T-cell (primary cell): ENCODE results near the gene VMAC. TPM values are rescaled to one million over a fixed set of nuclear protein-coding genes. Genes with fewer than 3 reads are reported as not detected.
A peak's percentile ranks its signal among the peaks of the same experiment; 100 is the strongest.

ENCODE experiments used
- ATAC-seq, 4 experiments: fragments of 200-7000 bp in 3 of 4; fragments of 150-1000 bp in 1 of 4; cut with Tn5 transposase; replicated peaks in 1 of 4; 1 replicate in 3 of 4; 2 replicates in 1 of 4; pipeline ENCODE4 v1.10.0; 2021; ENCODE audit warnings: moderate library complexity in 3 of 4, mild to moderate bottlenecking in 2 of 4, moderate number of reproducible peaks in 1 of 4
- CTCF ChIA-PET, 2 donors: fragments of 300-600 bp; sonication (Branson Sonifier 250); formaldehyde crosslinking; loops; one replicate each; lab custom pipeline; 2022; ENCODE audit warnings: antibody characterized with exemption in 2 of 2; lab: Charles Lee
- POLR2A ChIA-PET, 2 donors: fragments of 300-600 bp; sonication (Branson Sonifier 250); formaldehyde crosslinking; loops; one replicate each; lab custom pipeline; 2022; ENCODE audit warnings: antibody characterized with exemption in 2 of 2; lab: Charles Lee
- DNase-seq, 35 experiments: peaks; one replicate each; pipeline versions ENCODE4 v3.0.0 to v3.0.0-alpha.2; 2013 to 2023
- H3K27ac ChIP-seq: one replicate; pipeline ENCODE4 v1.5.1; 2013; ENCODE audit warnings: low read length
- H3K27me3 ChIP-seq, 2 experiments: replicated peaks in 1 of 2; 1 replicate in 1 of 2; 2 replicates in 1 of 2; pipeline versions ENCODE4 v1.6.1 to v1.7.0; 2013; ENCODE audit warnings: low read length in 1 of 2, mixed read lengths in 1 of 2; ENCODE audit not compliant: control insufficient read depth in 2 of 2, insufficient read depth in 2 of 2; ENCODE audit errors: extremely low read depth in 1 of 2
- H3K36me3 ChIP-seq, 2 donors: 1 replicate in 1 of 2; 2 replicates in 1 of 2; pipeline versions ENCODE4 v1.6.1 to v1.7.0; 2013; ENCODE audit warnings: low read length in 1 of 2; ENCODE audit not compliant: control insufficient read depth in 2 of 2, insufficient read depth in 1 of 2; ENCODE audit errors: extremely low read depth in 1 of 2
- H3K4me1 ChIP-seq, 2 experiments: 1 replicate in 1 of 2; 2 replicates in 1 of 2; pipeline versions ENCODE4 v1.6.1 to v1.7.0; 2013; ENCODE audit warnings: low read length in 2 of 2, mixed read lengths in 1 of 2; ENCODE audit not compliant: insufficient read depth in 2 of 2, control insufficient read depth in 1 of 2; ENCODE audit errors: extremely low read depth in 1 of 2
- H3K4me3 ChIP-seq, 2 donors: 1 replicate in 1 of 2; 2 replicates in 1 of 2; pipeline versions ENCODE4 v1.5.1 to v1.7.0; 2013; ENCODE audit warnings: mild to moderate bottlenecking in 2 of 2, low read length in 1 of 2, moderate library complexity in 1 of 2; ENCODE audit not compliant: control insufficient read depth in 1 of 2; ENCODE audit errors: extremely low read depth in 1 of 2
- H3K9me3 ChIP-seq: 2 replicates; pipeline ENCODE4 v1.7.0; 2013
- H3K27ac Mint-ChIP-seq, 2 donors: one replicate each; pipeline ENCODE4 v1.8.0; 2020 to 2021; ENCODE audit warnings: mild to moderate bottlenecking in 2 of 2, mixed read lengths in 2 of 2
- H3K27me3 Mint-ChIP-seq, 2 donors: one replicate each; pipeline ENCODE4 v1.8.0; 2021 to 2022; ENCODE audit warnings: mixed read lengths in 2 of 2
- H3K36me3 Mint-ChIP-seq: one replicate; pipeline ENCODE4 v1.8.0; 2021; ENCODE audit warnings: mixed read lengths
- H3K4me1 Mint-ChIP-seq, 3 donors: one replicate each; pipeline ENCODE4 v1.8.0; 2020 to 2022; ENCODE audit warnings: mixed read lengths in 3 of 3, mild to moderate bottlenecking in 1 of 3
- H3K4me3 Mint-ChIP-seq, 3 donors: one replicate each; pipeline ENCODE4 v1.8.0; 2020 to 2022; ENCODE audit warnings: mild to moderate bottlenecking in 3 of 3, mixed read lengths in 3 of 3, moderate library complexity in 3 of 3
- H3K9me3 Mint-ChIP-seq, 3 donors: one replicate each; pipeline ENCODE4 v1.8.0; 2020 to 2022; ENCODE audit warnings: mixed read lengths in 3 of 3
- WGBS: methylation state at CpG from one replicate; pipeline ENCODE4 v1.1.5; 2013; ENCODE audit warnings: missing lambda C conversion rate; ENCODE audit not compliant: insufficient coverage; 5-methylcytosine and 5-hydroxymethylcytosine counted together
- total RNA-seq, 35 experiments: library from RNA in 6 of 35; stranded (reverse) in 6 of 35; fragments of 120-200 nt in 1 of 35; gene quantifications; one replicate each; pipeline versions ENCODE4 v1.2.1 to v1.2.4 and lab custom pipeline; 2013 to 2026

Gene VMAC
- total RNA-seq, 5 donors from 2014 or later (not counting 1 experiment from before 2014, with no cell fraction given) = 23.8 to 35.9 (median 30.9) TPM

GRCh38 chr19:5891938-5892771, 12.5 kb upstream of the VMAC start:
- peaks cover 0 to 32% of the 10 kb centered on the region in 2 experiments for H3K27me3 ChIP-seq
- WGBS = 15% methylated on average over 40 of the region's 48 CpGs
- POLR2A ChIA-PET = interaction anchor here in 1 of 2 donors (0.6 kb wide), 1 partner anchor 32 kb away, joined by 3 read pairs; no protein-coding TSS in a partner anchor
- peaks cover 8 to 21% of the 10 kb centered on the region in 2 donors for H3K36me3 ChIP-seq
- no peaks in the 10 kb centered on the region for H3K9me3 ChIP-seq
- Mint-ChIP-seq H3K27ac (no peak overlapping the region), H3K9me3 (no peaks in the 10 kb centered on the region), H3K4me1 (peaks cover 3 to 8% (median 4%) of the 10 kb centered on the region in 3 donors), H3K4me3 (no peak overlapping the region), H3K27me3 (peaks cover 6 to 9% of the 10 kb centered on the region in 2 donors), H3K36me3 (peaks cover 3% of the 10 kb centered on the region)
- no peak overlapping the region for H3K27ac ChIP-seq
- DNase-seq (peak in 1 of 35 experiments; percentile 21), ATAC-seq (peak in 3 of 4 experiments; percentile 47 to 52 (median 51))
- CTCF ChIA-PET = no interaction called here
- H3K4me3 ChIP-seq = no peak overlapping the region
- peaks cover 0 to 11% of the 10 kb centered on the region in 2 experiments for H3K4me1 ChIP-seq

DNA sequence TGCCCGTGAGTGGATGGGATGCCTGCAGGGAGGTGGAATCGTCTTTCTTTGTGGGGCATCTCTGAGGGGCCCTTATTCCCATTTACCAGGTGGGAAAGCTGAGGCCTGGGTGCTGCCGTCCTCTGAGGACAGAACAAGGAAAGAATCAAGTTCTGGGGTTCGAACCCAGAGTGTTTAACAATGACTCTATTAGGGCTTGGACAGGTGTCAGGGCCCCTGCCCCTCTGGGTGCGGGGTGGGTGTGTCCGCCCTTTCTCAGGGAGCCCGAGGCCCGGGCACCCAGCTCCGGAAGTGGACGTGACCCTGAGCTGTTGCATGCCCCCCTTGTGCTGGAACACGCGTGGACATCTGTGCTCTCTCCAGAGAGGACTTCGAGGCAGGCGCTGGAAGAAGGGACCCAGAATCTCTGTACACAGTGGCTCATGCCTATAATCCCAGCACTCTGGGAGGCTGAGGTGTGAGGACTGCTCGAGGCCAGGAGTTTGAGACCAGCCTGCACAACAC, 11.8 kb upstream of the VMAC start:
- peaks cover 0 to 32% of the 10 kb centered on the region in 2 experiments for H3K27me3 ChIP-seq
- DNase-seq = no peak
- H3K9me3 Mint-ChIP-seq = no peaks in the 10 kb centered on the region
- 71% methylated on average over 13 of the region's 15 CpGs for WGBS
- ChIA-PET POLR2A (interaction anchor here in 1 of 2 donors (0.6 kb wide), 1 partner anchor 33 kb away, joined by 3 read pairs; no protein-coding TSS in a partner anchor), CTCF (no interaction called here)
- no peak overlapping the region for H3K4me3 ChIP-seq
- H3K9me3 ChIP-seq = no peaks in the 10 kb centered on the region
- H3K4me1 ChIP-seq = peaks cover 0 to 11% of the 10 kb centered on the region in 2 experiments
- no peak overlapping the region for H3K27ac Mint-ChIP-seq
- peaks cover 3 to 8% (median 4%) of the 10 kb centered on the region in 3 donors for H3K4me1 Mint-ChIP-seq
- peaks cover 8 to 21% of the 10 kb centered on the region in 2 donors for H3K36me3 ChIP-seq
- H3K4me3 Mint-ChIP-seq = no peak overlapping the region
- no peak for ATAC-seq
- peaks cover 3% of the 10 kb centered on the region for H3K36me3 Mint-ChIP-seq
- peaks cover 6 to 9% of the 10 kb centered on the region in 2 donors for H3K27me3 Mint-ChIP-seq
- no peak overlapping the region for H3K27ac ChIP-seq

GRCh38 chr19:5893296-5893903, 11.3 kb upstream of the VMAC start:
- H3K4me3 Mint-ChIP-seq = no peak overlapping the region
- peaks cover 3% of the 10 kb centered on the region for H3K36me3 Mint-ChIP-seq
- no peak for ATAC-seq
- H3K27me3 Mint-ChIP-seq = peaks cover 6% of the 10 kb centered on the region in 2 donors
- H3K27me3 ChIP-seq = peaks cover 0 to 32% of the 10 kb centered on the region in 2 experiments
- no peak overlapping the region for H3K27ac ChIP-seq
- 92% methylated on average over 11 of the region's 13 CpGs for WGBS
- no peaks in the 10 kb centered on the region for H3K9me3 ChIP-seq
- no peak overlapping the region for H3K27ac Mint-ChIP-seq
- no peak for DNase-seq
- CTCF ChIA-PET = no interaction called here
- POLR2A ChIA-PET = no interaction called here
- H3K4me3 ChIP-seq = no peak overlapping the region
- H3K4me1 ChIP-seq = peaks cover 0 to 11% of the 10 kb centered on the region in 2 experiments
- H3K9me3 Mint-ChIP-seq = no peaks in the 10 kb centered on the region
- peaks cover 3 to 8% (median 4%) of the 10 kb centered on the region in 3 donors for H3K4me1 Mint-ChIP-seq
- H3K36me3 ChIP-seq = peaks cover 8 to 21% of the 10 kb centered on the region in 2 donors

DNA sequence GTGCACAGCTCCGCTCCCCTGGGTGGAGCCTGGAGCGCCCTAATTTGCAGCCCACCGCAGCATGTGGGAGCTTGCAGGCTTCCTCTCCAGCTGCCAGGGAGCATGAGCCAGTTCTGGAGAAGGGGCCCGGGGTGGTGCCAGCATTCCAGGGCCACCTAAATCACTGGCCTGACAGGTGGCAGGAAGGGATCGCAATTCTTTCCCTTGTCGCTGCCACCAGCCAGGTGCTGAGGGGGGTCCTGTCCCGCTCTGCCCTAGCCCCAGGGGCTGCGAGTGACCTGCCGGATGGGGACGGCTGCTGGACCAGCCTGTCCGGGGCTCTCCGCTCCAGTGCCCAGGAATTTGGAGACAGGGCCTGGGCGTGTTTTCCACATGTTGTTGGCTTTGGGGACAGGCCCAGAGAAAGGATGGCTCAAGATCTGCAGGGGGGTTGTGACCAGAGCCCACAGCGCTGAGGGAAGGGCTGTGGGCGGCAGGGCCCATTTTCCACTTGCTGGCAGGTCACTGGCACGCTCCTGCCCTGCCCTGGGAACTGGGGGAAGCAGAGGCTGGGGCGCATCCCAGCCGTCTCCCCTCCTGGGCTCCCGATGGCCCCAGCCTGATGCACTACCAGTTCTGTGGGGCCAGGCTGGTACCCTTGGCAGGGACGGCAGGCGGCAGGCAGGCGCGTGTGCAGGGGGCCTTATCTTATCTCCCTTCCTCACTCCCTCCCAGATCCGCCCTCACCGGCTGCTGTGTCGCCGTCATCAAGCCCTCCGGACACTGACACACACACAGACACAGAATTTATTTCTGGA, 10.6 kb upstream of the VMAC start:
- H3K27ac Mint-ChIP-seq = no peak overlapping the region
- ATAC-seq (no peak), DNase-seq (no peak)
- H3K9me3 ChIP-seq = no peaks in the 10 kb centered on the region
- peaks cover 0 to 11% of the 10 kb centered on the region in 2 experiments for H3K4me1 ChIP-seq
- 88% methylated on average over 24 of the region's 28 CpGs for WGBS
- ChIA-PET CTCF (no interaction called here), POLR2A (no interaction called here)
- H3K36me3 ChIP-seq = peaks cover 8 to 21% of the 10 kb centered on the region in 2 donors
- H3K36me3 Mint-ChIP-seq = peaks cover 3% of the 10 kb centered on the region
- no peak overlapping the region for H3K4me3 Mint-ChIP-seq
- H3K9me3 Mint-ChIP-seq = no peaks in the 10 kb centered on the region
- H3K27me3 ChIP-seq = peaks cover 0 to 32% of the 10 kb centered on the region in 2 experiments
- peaks cover 4 to 6% of the 10 kb centered on the region in 2 donors for H3K27me3 Mint-ChIP-seq
- H3K27ac ChIP-seq = no peak overlapping the region
- peaks cover 3 to 8% (median 4%) of the 10 kb centered on the region in 3 donors for H3K4me1 Mint-ChIP-seq
- no peak overlapping the region for H3K4me3 ChIP-seq

DNA sequence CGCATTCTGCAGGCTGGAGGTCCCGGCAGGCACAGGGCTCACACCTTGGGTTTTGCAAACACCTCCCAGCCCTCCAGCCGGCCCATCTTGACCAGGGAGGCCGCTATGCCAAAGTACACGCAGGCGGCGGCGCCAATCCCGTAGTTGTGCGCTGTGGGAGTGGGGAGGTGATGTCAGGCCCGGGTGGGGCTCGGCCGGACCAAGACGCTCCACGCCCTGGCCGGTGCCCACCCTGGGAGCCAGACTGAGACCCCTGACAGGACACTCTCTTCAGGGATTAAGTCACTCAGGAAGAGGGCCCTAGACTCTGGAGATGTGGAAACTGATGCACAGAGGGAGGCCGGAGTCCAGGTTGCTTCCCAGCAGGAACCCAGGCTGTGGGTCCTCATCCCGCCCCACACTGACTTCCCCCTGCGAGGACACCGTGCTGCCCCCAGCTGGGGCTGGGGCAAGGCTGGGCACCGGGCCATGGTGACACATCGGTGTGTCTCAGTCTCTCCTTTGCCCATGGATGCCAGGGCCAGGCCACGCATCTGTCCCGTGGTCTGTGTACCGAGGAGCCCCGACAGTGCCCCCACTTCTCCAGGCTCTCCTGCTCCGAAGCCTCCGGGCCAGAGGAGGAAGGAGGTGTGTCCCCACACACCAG, 9.8 kb upstream of the VMAC start:
- no peak for ATAC-seq
- peaks cover 3% of the 10 kb centered on the region for H3K36me3 Mint-ChIP-seq
- H3K4me1 Mint-ChIP-seq = peaks cover 3 to 11% (median 4%) of the 10 kb centered on the region in 3 donors
- WGBS = 93% methylated on average over 15 of the region's 28 CpGs
- H3K9me3 Mint-ChIP-seq = no peaks in the 10 kb centered on the region
- Histone ChIP-seq H3K4me1 (peaks cover 0 to 13% of the 10 kb centered on the region in 2 experiments), H3K9me3 (no peaks in the 10 kb centered on the region), H3K27me3 (peaks cover 0 to 26% of the 10 kb centered on the region in 2 experiments), H3K36me3 (peaks cover 8 to 21% of the 10 kb centered on the region in 2 donors), H3K27ac (no peak overlapping the region), H3K4me3 (no peak overlapping the region)
- POLR2A ChIA-PET = no interaction called here
- no peak overlapping the region for H3K27ac Mint-ChIP-seq
- peaks cover 0 to 1% of the 10 kb centered on the region in 2 donors for H3K27me3 Mint-ChIP-seq
- no peak overlapping the region for H3K4me3 Mint-ChIP-seq
- CTCF ChIA-PET = no interaction called here
- DNase-seq = no peak
